HG02981 (cell line): Measurements from ENCODE around the gene ZBTB16.

ENCODE experiments used
- ATAC-seq: cut with Tn5 transposase; IDR thresholded peaks from one replicate; pipeline ENCODE4 v1.9.1; 2021; ENCODE audit warnings: mild to moderate bottlenecking, moderate library complexity; ENCODE audit not compliant: unreplicated experiment

Gene ZBTB16

GRCh38 chr11:114082415-114082748, 22.9 kb downstream of the ZBTB16 start:
- no peak for ATAC-seq

- no peak for ATAC-seq
Observed at GRCh38 chr11:114082767-114083181, 23.3 kb downstream of the ZBTB16 start.

GRCh38 chr11:114083391-114084252, 24.1 kb downstream of the ZBTB16 start:
- no peak for ATAC-seq

GRCh38 chr11:114084414-114084813, 24.9 kb downstream of the ZBTB16 start:
- ATAC-seq, result no peak

- no peak for ATAC-seq
Observed at GRCh38 chr11:114085965-114086793, 26.7 kb downstream of the ZBTB16 start.

- no peak for ATAC-seq
Observed at GRCh38 chr11:114087025-114087424, 27.5 kb downstream of the ZBTB16 start.

- ATAC-seq, result no peak
Observed at GRCh38 chr11:114088216-114088615, 28.7 kb downstream of the ZBTB16 start.

GRCh38 chr11:114088836-114089235, 29.3 kb downstream of the ZBTB16 start:
- no peak for ATAC-seq

GRCh38 chr11:114089748-114090147, 30.2 kb downstream of the ZBTB16 start:
- no peak for ATAC-seq

- no peak for ATAC-seq
Observed at GRCh38 chr11:114090225-114090910, 30.9 kb downstream of the ZBTB16 start.

- ATAC-seq, result no peak
Observed at GRCh38 chr11:114090976-114091375, 31.5 kb downstream of the ZBTB16 start.

- ATAC-seq, result no peak
Observed at GRCh38 chr11:114091516-114092397, 32.2 kb downstream of the ZBTB16 start.

GRCh38 chr11:114092478-114092877, 33.0 kb downstream of the ZBTB16 start:
- ATAC-seq, result no peak

GRCh38 chr11:114092953-114093352, 33.4 kb downstream of the ZBTB16 start:
- ATAC-seq, result no peak

GRCh38 chr11:114094516-114094915, 35.0 kb downstream of the ZBTB16 start:
- ATAC-seq, result no peak

- ATAC-seq, result no peak
Observed at GRCh38 chr11:114095899-114096298, 36.4 kb downstream of the ZBTB16 start.

- ATAC-seq, result no peak
Observed at GRCh38 chr11:114097832-114098231, 38.3 kb downstream of the ZBTB16 start.

- no peak for ATAC-seq
Observed at GRCh38 chr11:114098927-114099326, 39.4 kb downstream of the ZBTB16 start.

GRCh38 chr11:114099392-114100178, 40.1 kb downstream of the ZBTB16 start:
- no peak for ATAC-seq
